PC-9 (cell line): Measurements from ENCODE around the gene ELAVL4.

Experiments
- EZH2 ChIP-seq: fragments of 200-600 bp; sonication (generic); IDR thresholded peaks from 2 replicates; pipeline ENCODE4 v1.8.0; 2017; ENCODE audit warnings: antibody characterized with exemption, low read depth
- TF ChIP-seq, protein P1 (sequence below): fragments of 200-600 bp; sonication (generic); conservative IDR thresholded peaks from 2 replicates; pipeline ENCODE4 v1.6.1; 2017; ENCODE audit warnings: mixed run types, antibody characterized with exemption, mild to moderate bottlenecking, moderate library complexity

- TF ChIP-seq, protein P1, sequence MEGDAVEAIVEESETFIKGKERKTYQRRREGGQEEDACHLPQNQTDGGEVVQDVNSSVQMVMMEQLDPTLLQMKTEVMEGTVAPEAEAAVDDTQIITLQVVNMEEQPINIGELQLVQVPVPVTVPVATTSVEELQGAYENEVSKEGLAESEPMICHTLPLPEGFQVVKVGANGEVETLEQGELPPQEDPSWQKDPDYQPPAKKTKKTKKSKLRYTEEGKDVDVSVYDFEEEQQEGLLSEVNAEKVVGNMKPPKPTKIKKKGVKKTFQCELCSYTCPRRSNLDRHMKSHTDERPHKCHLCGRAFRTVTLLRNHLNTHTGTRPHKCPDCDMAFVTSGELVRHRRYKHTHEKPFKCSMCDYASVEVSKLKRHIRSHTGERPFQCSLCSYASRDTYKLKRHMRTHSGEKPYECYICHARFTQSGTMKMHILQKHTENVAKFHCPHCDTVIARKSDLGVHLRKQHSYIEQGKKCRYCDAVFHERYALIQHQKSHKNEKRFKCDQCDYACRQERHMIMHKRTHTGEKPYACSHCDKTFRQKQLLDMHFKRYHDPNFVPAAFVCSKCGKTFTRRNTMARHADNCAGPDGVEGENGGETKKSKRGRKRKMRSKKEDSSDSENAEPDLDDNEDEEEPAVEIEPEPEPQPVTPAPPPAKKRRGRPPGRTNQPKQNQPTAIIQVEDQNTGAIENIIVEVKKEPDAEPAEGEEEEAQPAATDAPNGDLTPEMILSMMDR, result no peak
- TF ChIP-seq EZH2, result no peak
Observed at GRCh38 chr1:50218344-50219120, 109.8 kb downstream of the ELAVL4 start.
